DMS79 (cell line): ENCODE measurements around the gene GNB5.
"Not testable (repeated sequence)": the region's sequence is repeated elsewhere in the genome, so short reads cannot be mapped to it uniquely, and the experiment has no call there.

Source experiments
- DNase-seq: peaks from one replicate; lab custom pipeline; 2025; lab: John Stamatoyannopoulos, UW

Gene GNB5

GRCh38 chr15:52093539-52094510, 97.4 kb downstream of the GNB5 start:
- no peak for DNase-seq

- no peak for DNase-seq
Measured at GRCh38 chr15:52093167-52093538, 98.0 kb downstream of the GNB5 start.

GRCh38 chr15:52090193-52090592, 101.0 kb downstream of the GNB5 start:
- DNase-seq = no peak

GRCh38 chr15:52086011-52086786, 105.0 kb downstream of the GNB5 start:
- DNase-seq = no peak

GRCh38 chr15:52085299-52085698, 105.9 kb downstream of the GNB5 start:
- DNase-seq = no peak

- DNase-seq = no peak
Measured at GRCh38 chr15:52083603-52084002, 107.6 kb downstream of the GNB5 start.

GRCh38 chr15:52083037-52083359, 108.2 kb downstream of the GNB5 start:
- not testable (repeated sequence) for DNase-seq

GRCh38 chr15:52082197-52083036, 108.8 kb downstream of the GNB5 start:
- no peak for DNase-seq

- peak; percentile 62 for DNase-seq
Measured at GRCh38 chr15:52080706-52081392, 110.3 kb downstream of the GNB5 start.

- peak; percentile 74 for DNase-seq
Measured at GRCh38 chr15:52080031-52080430, 111.2 kb downstream of the GNB5 start.

GRCh38 chr15:52078876-52079700, 112.1 kb downstream of the GNB5 start:
- no peak for DNase-seq

GRCh38 chr15:52078197-52078875, 112.9 kb downstream of the GNB5 start:
- DNase-seq = no peak

GRCh38 chr15:52076889-52077781, 114.1 kb downstream of the GNB5 start:
- no peak for DNase-seq

GRCh38 chr15:52071570-52071969, 119.6 kb downstream of the GNB5 start:
- DNase-seq = no peak

GRCh38 chr15:52069559-52069958, 121.6 kb downstream of the GNB5 start:
- no peak for DNase-seq

- peak; percentile 3 for DNase-seq
Measured at GRCh38 chr15:52068004-52068615, 123.1 kb downstream of the GNB5 start.

- DNase-seq = no peak
Measured at GRCh38 chr15:52067545-52067926, 123.7 kb downstream of the GNB5 start.

GRCh38 chr15:52066842-52067544, 124.2 kb downstream of the GNB5 start:
- DNase-seq = peak; percentile 7
